Measurements from ENCODE around the gene RASGRP3. TPM values are rescaled to one million over a fixed set of nuclear protein-coding genes. Genes with fewer than 3 reads are reported as not detected.

The RASGRP3 gene
- total RNA-seq, 4 donors from 2014 or later, result 3.7 to 10.6 (median 6.7) TPM

DNA sequence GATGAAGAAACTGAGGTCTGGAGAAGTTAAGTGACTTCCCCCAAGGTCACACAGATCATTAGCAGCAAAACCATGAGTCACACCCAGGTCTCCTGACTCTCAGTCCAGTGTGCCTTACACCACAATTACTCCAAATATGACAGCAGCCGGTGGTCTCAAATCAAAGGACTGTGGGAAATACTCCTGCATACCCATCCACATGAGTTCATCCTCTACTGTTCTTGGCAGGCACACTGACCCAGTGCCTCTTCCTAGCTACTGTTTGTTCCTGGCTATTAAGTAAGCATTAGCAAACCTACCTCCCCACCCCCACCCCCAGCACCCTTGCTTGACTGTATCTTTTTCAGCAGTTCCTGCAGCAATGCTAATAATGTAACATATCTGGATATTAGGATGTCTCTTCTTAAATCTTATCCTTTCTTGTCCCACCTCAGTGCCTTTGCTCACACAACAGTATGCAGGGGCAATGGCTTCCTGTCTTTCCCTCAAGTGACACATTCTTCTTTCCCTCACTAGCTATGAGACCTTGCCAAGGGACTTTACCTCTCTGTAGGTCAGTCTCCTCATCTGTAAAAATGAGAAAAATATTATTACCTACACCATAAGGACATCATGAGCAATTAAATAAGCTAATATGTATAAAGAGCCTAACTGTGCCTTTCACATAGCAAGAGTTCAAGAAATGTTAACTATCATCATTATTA is 76.5 kb downstream of the RASGRP3 start:
- intact Hi-C loops (cut with DNase I), result no loop called here
- no peak for DNase-seq (ENCODE audit: extremely low spot score)
- Histone ChIP-seq H3K4me1 (peaks cover 0 to 21% (median 5%) of the 10 kb centered on the region in 4 donors), H3K27me3 (no peaks in the 10 kb centered on the region), H3K36me3 (peaks cover 0 to 37% (median 0%) of the 10 kb centered on the region in 4 donors), H3K27ac (replicated peaks in 1 of 4) (no peak overlapping the region), H3K4me3 (no peak overlapping the region), H3K9me3 (no peaks in the 10 kb centered on the region)
- 82% methylated on average over 1 of the region's 1 CpG for WGBS
- TF ChIP-seq EP300 (IDR thresholded peaks at IDR 0.05), result no peak
- TF ChIP-seq POLR2A (IDR thresholded peaks at IDR 0.05; ENCODE audit: low read depth), result no peak
- TF ChIP-seq, protein P1, sequence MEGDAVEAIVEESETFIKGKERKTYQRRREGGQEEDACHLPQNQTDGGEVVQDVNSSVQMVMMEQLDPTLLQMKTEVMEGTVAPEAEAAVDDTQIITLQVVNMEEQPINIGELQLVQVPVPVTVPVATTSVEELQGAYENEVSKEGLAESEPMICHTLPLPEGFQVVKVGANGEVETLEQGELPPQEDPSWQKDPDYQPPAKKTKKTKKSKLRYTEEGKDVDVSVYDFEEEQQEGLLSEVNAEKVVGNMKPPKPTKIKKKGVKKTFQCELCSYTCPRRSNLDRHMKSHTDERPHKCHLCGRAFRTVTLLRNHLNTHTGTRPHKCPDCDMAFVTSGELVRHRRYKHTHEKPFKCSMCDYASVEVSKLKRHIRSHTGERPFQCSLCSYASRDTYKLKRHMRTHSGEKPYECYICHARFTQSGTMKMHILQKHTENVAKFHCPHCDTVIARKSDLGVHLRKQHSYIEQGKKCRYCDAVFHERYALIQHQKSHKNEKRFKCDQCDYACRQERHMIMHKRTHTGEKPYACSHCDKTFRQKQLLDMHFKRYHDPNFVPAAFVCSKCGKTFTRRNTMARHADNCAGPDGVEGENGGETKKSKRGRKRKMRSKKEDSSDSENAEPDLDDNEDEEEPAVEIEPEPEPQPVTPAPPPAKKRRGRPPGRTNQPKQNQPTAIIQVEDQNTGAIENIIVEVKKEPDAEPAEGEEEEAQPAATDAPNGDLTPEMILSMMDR (IDR thresholded peaks at IDR 0.05), result no peak
- no peak for TF ChIP-seq POLR2AphosphoS5 (IDR thresholded peaks at IDR 0.05)

DNA sequence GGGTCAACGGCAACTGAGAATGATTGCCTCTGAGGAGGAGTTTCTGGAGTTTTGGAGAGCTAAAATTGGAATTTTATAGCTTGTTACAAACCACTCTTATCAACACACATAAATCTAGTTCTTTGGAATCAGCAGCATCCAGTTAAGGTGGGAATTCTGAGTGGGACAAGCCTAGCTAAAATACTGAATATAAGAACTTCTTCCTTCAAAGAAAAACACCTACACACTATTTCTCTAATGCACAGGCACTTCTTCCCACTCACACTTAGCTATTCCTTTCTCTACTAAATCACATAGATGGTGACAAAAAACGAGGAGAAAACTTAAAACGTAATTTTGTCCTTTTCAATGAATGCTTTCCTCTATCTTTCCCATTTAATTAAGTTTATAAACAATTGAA is 79.2 kb downstream of the RASGRP3 start:
- TF ChIP-seq, protein P1 (IDR thresholded peaks at IDR 0.05), result no peak
- TF ChIP-seq EP300 (IDR thresholded peaks at IDR 0.05) (no peak), POLR2A (IDR thresholded peaks at IDR 0.05; ENCODE audit: low read depth) (no peak)
- Histone ChIP-seq H3K36me3 (peaks cover 0 to 28% (median 1%) of the 10 kb centered on the region in 4 donors), H3K27me3 (no peaks in the 10 kb centered on the region), H3K27ac (replicated peaks in 1 of 4) (peak overlapping the region; percentile 14 to 56 (median 34)), H3K4me3 (no peak overlapping the region), H3K9me3 (no peaks in the 10 kb centered on the region), H3K4me1 (peaks cover 0 to 21% (median 5%) of the 10 kb centered on the region in 4 donors)
- intact Hi-C loops (cut with DNase I), result no loop called here
- DNase-seq (ENCODE audit: extremely low spot score), result no peak
- WGBS, result 79% methylated on average over 3 of the region's 3 CpGs

DNA sequence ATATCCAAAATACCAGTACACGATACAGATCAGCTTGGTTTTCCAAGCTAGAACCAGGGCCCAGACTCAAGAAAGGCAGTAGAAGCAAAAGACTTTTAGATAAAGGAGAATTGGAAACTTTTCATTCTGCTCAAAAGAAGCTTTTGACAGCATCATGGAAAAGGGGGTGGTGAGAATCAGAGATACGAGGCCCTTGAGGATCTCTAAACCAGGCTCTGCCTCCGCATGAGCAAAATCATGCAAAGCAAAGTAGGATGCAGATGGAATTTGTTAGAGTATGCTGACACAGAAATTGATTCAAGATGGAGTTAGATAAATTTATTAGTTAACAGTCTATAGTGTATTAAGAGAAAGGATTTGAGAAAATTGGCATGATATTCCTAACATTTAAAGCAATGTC is 82.9 kb downstream of the RASGRP3 start:
- Histone ChIP-seq H3K4me1 (peaks cover 0 to 10% (median 3%) of the 10 kb centered on the region in 4 donors), H3K4me3 (no peak overlapping the region), H3K27me3 (no peaks in the 10 kb centered on the region), H3K36me3 (peaks cover 0 to 35% (median 5%) of the 10 kb centered on the region in 4 donors), H3K9me3 (no peaks in the 10 kb centered on the region), H3K27ac (replicated peaks in 1 of 4) (no peak overlapping the region)
- 99% methylated on average over 3 of the region's 3 CpGs for WGBS
- no peak for DNase-seq (ENCODE audit: extremely low spot score)
- TF ChIP-seq, protein P1 (IDR thresholded peaks at IDR 0.05), result no peak
- TF ChIP-seq POLR2AphosphoS5 (IDR thresholded peaks at IDR 0.05), result no peak
- TF ChIP-seq EP300 (IDR thresholded peaks at IDR 0.05), result no peak
- TF ChIP-seq POLR2A (IDR thresholded peaks at IDR 0.05; ENCODE audit: low read depth), result no peak
- intact Hi-C loops (cut with DNase I), result no loop called here

DNA sequence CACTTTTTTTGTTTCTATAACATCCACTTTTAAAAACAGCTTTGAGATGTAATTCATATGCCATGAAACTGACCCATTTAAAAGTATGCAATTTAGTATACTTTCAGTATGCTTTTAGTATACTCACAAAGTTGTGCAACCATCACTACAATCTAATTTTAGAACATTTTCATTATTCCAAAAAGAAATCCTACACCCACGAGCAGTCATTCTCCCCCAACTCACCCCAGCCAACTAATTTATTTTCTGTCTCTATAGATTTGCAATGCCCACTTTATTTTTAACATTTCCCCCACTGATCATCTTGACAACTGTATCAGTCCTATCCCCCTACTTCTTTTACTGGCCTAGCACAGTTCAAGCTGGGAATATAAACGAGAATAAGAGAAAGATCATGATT is 83.6 kb downstream of the RASGRP3 start:
- no peaks in the 10 kb centered on the region for H3K27me3 ChIP-seq
- no peaks in the 10 kb centered on the region for H3K9me3 ChIP-seq
- TF ChIP-seq POLR2AphosphoS5 (IDR thresholded peaks at IDR 0.05), result no peak
- H3K27ac ChIP-seq (replicated peaks in 1 of 4), result no peak overlapping the region
- 64% methylated on average over 2 of the region's 2 CpGs for WGBS
- H3K4me1 ChIP-seq, result peaks cover 0 to 5% (median 0%) of the 10 kb centered on the region in 4 donors
- DNase-seq (ENCODE audit: extremely low spot score), result no peak
- peaks cover 0 to 38% (median 5%) of the 10 kb centered on the region in 4 donors for H3K36me3 ChIP-seq
- no peak overlapping the region for H3K4me3 ChIP-seq
- intact Hi-C loops (cut with DNase I), result no loop called here

DNA sequence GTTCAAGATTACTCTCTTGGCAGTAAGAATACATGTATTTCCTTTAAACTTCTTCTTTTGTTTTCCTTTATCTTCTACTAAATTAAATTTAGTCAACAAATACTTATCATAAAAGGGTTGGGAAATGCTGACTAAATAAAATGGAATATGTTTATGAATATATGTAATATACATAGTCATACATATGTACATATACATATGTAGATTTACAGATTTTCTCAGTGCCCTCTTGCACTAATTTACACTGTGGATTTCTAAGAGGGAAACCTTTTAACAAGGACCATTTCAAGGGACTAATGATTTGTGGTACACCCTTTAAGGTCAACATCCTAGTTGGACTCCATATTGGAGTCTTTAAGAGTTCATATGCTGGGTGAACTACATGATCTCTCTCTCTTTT is 85.4 kb downstream of the RASGRP3 start:
- H3K36me3 ChIP-seq, result peaks cover 0 to 40% (median 5%) of the 10 kb centered on the region in 4 donors

More for the DNA sequence above, 85.4 kb downstream of the RASGRP3 start:
- H3K9me3 ChIP-seq, result no peaks in the 10 kb centered on the region
- H3K27me3 ChIP-seq, result no peaks in the 10 kb centered on the region
- intact Hi-C loops (cut with DNase I), result no loop called here
- no peak for DNase-seq (ENCODE audit: extremely low spot score)
- peaks cover 0 to 1% (median 0%) of the 10 kb centered on the region in 4 donors for H3K4me1 ChIP-seq
- no peak overlapping the region for H3K27ac ChIP-seq (replicated peaks in 1 of 4)
- no peak overlapping the region for H3K4me3 ChIP-seq
- TF ChIP-seq POLR2AphosphoS5 (IDR thresholded peaks at IDR 0.05), result no peak
- TF ChIP-seq EP300 (IDR thresholded peaks at IDR 0.05), result no peak
